Measurements from ENCODE around the gene EPHB1.

Gene EPHB1

GRCh38 chr3:134886991-134887390 lies 91.9 kb downstream of the EPHB1 start:
- no peak for DNase-seq

- no peak for DNase-seq
These were observed 92.5 kb downstream of the EPHB1 start for GRCh38 chr3:134887536-134887935.

GRCh38 chr3:134892326-134892725 lies 97.3 kb downstream of the EPHB1 start:
- no peak for DNase-seq

- no peak for DNase-seq
These were observed 97.7 kb downstream of the EPHB1 start for GRCh38 chr3:134892761-134893160.

- DNase-seq: no peak
These were observed 99.5 kb downstream of the EPHB1 start for GRCh38 chr3:134894533-134894932.

GRCh38 chr3:134895181-134895580 lies 100.1 kb downstream of the EPHB1 start:
- DNase-seq: no peak

GRCh38 chr3:134896141-134896540 lies 101.1 kb downstream of the EPHB1 start:
- no peak for DNase-seq

GRCh38 chr3:134896696-134897095 lies 101.6 kb downstream of the EPHB1 start:
- DNase-seq: no peak

- no peak for DNase-seq
These were observed 102.5 kb downstream of the EPHB1 start for GRCh38 chr3:134897391-134898141.

- DNase-seq: no peak
These were observed 103.2 kb downstream of the EPHB1 start for GRCh38 chr3:134898181-134898754.

GRCh38 chr3:134899786-134900185 lies 104.7 kb downstream of the EPHB1 start:
- no peak for DNase-seq

- DNase-seq: no peak
These were observed 105.4 kb downstream of the EPHB1 start for GRCh38 chr3:134900482-134900881.

GRCh38 chr3:134901461-134901860 lies 106.4 kb downstream of the EPHB1 start:
- DNase-seq: no peak

GRCh38 chr3:134903837-134904236 lies 108.8 kb downstream of the EPHB1 start:
- DNase-seq: no peak

GRCh38 chr3:134904241-134904771 lies 109.2 kb downstream of the EPHB1 start:
- DNase-seq: no peak

- DNase-seq: no peak
These were observed 110.0 kb downstream of the EPHB1 start for GRCh38 chr3:134904776-134905646.

GRCh38 chr3:134905647-134905935 lies 110.5 kb downstream of the EPHB1 start:
- no peak for DNase-seq

GRCh38 chr3:134908271-134908670 lies 113.2 kb downstream of the EPHB1 start:
- DNase-seq: no peak

GRCh38 chr3:134910026-134910425 lies 115.0 kb downstream of the EPHB1 start:
- no peak for DNase-seq

GRCh38 chr3:134911586-134912548 lies 116.8 kb downstream of the EPHB1 start:
- no peak for DNase-seq

GRCh38 chr3:134916276-134916961 lies 121.4 kb downstream of the EPHB1 start:
- DNase-seq: no peak

GRCh38 chr3:134917631-134918030 lies 122.6 kb downstream of the EPHB1 start:
- DNase-seq: no peak
